B cell (primary cell): ENCODE measurements around the gene PPP4C. TPM values are rescaled to one million over a fixed set of nuclear protein-coding genes. Genes with fewer than 3 reads are reported as not detected.
A peak's percentile ranks its signal among the peaks of the same experiment; 100 is the strongest.

ENCODE experiments used
- ATAC-seq: fragments of 200-7000 bp; cut with Tn5 transposase; one replicate; pipeline ENCODE4 v1.10.0; 2021; ENCODE audit warnings: low read depth, mild to moderate bottlenecking, moderate number of reproducible peaks, moderate library complexity
- CTCF ChIA-PET: fragments of 350-600 bp; sonication (Branson Sonifier 250); formaldehyde crosslinking; loops from one replicate; lab custom pipeline; 2021; ENCODE audit warnings: antibody characterized with exemption, inconsistent platforms; lab: Charles Lee
- POLR2A ChIA-PET: fragments of 350-600 bp; sonication (Branson Sonifier 250); formaldehyde crosslinking; loops from one replicate; lab custom pipeline; 2021; ENCODE audit warnings: antibody characterized with exemption; lab: Charles Lee
- DNase-seq: peaks from one replicate; pipeline ENCODE4 v3.0.0; 2013
- H2AFZ ChIP-seq: 2 replicates; pipeline ENCODE4 v1.6.1; 2012; ENCODE audit warnings: mild to moderate bottlenecking, low read depth, low read length; ENCODE audit not compliant: insufficient read depth, poor library complexity, severe bottlenecking
- H3K27ac ChIP-seq, 2 donors: 1 replicate in 1 of 2; 2 replicates in 1 of 2; pipeline ENCODE4 v1.5.1; 2012 to 2013; ENCODE audit warnings: low read length in 2 of 2, mild to moderate bottlenecking in 2 of 2, moderate library complexity in 1 of 2
- H3K27me3 ChIP-seq, 4 experiments: fragments of 200-600 bp in 1 of 4; sonication (generic) in 1 of 4; replicated peaks in 1 of 4; 1 replicate in 2 of 4; 2 replicates in 2 of 4; pipeline versions ENCODE4 v1.6.1 to v1.7.0; 2013 to 2016; ENCODE audit warnings: low read length in 3 of 4, mild to moderate bottlenecking in 2 of 4, mixed read lengths in 1 of 4, moderate library complexity in 1 of 4; ENCODE audit not compliant: insufficient read depth in 4 of 4, control insufficient read depth in 3 of 4; ENCODE audit errors: control extremely low read depth in 1 of 4
- H3K36me3 ChIP-seq, 2 experiments: replicated peaks in 1 of 2; 1 replicate in 1 of 2; 2 replicates in 1 of 2; pipeline versions ENCODE4 v1.6.1 to v1.7.1; 2013; ENCODE audit warnings: low read length in 1 of 2; ENCODE audit not compliant: insufficient read depth in 2 of 2, control insufficient read depth in 1 of 2; ENCODE audit errors: control extremely low read depth in 1 of 2, extremely low read depth in 1 of 2
- H3K4me1 ChIP-seq, 2 donors: fragments of 200-600 bp in 1 of 2; sonication (generic) in 1 of 2; 1 replicate in 1 of 2; 2 replicates in 1 of 2; pipeline versions ENCODE4 v1.5.1 to v1.6.1; 2013 to 2017; ENCODE audit warnings: low read length in 2 of 2; ENCODE audit not compliant: control insufficient read depth in 2 of 2, insufficient read depth in 2 of 2
- H3K4me2 ChIP-seq: replicated peaks from 2 replicates; pipeline ENCODE3; 2012; ENCODE audit warnings: mild to moderate bottlenecking, low read depth, low read length; ENCODE audit not compliant: poor library complexity, severe bottlenecking
- H3K4me3 ChIP-seq, 5 experiments: fragments of 200-600 bp in 1 of 5; sonication (generic) in 1 of 5; 1 replicate in 3 of 5; 2 replicates in 2 of 5; pipeline versions ENCODE4 v1.5.1 to v1.7.0; 2011 to 2016; ENCODE audit warnings: low read length in 4 of 5, mild to moderate bottlenecking in 4 of 5, low read depth in 2 of 5, control low read depth in 1 of 5, moderate library complexity in 1 of 5; ENCODE audit not compliant: insufficient read depth in 1 of 5; ENCODE audit errors: control extremely low read depth in 1 of 5, extremely low read depth in 1 of 5
- H3K79me2 ChIP-seq: fragments of 200-600 bp; sonication (generic); one replicate; pipeline ENCODE4 v1.6.0; 2016; ENCODE audit warnings: low read length; ENCODE audit not compliant: control insufficient read depth, insufficient read depth
- H3K9ac ChIP-seq: fragments of 200-600 bp; sonication (generic); 2 replicates; pipeline ENCODE4 v1.6.1; 2017; ENCODE audit warnings: mild to moderate bottlenecking, low read length, moderate library complexity
- H3K9me3 ChIP-seq, 3 donors: one replicate each; pipeline versions ENCODE4 v1.6.1 to v1.7.1; 2013; ENCODE audit warnings: low read length in 2 of 3; ENCODE audit not compliant: control insufficient read depth in 2 of 3, insufficient read depth in 1 of 3; ENCODE audit errors: control extremely low read depth in 1 of 3
- H4K20me1 ChIP-seq: 2 replicates; pipeline ENCODE4 v1.6.0; 2012; ENCODE audit warnings: mild to moderate bottlenecking, low read length; ENCODE audit not compliant: insufficient read depth, control insufficient read depth, poor library complexity, severe bottlenecking
- H3K27ac Mint-ChIP-seq: one replicate; pipeline ENCODE4 v1.8.0; 2021; ENCODE audit warnings: mixed read lengths
- H3K27me3 Mint-ChIP-seq: one replicate; pipeline ENCODE4 v1.8.0; 2021; ENCODE audit warnings: mixed read lengths
- H3K4me1 Mint-ChIP-seq: one replicate; pipeline ENCODE4 v1.8.0; 2021; ENCODE audit warnings: mixed read lengths
- H3K4me3 Mint-ChIP-seq: one replicate; pipeline ENCODE4 v1.8.0; 2021; ENCODE audit warnings: mixed read lengths
- H3K9me3 Mint-ChIP-seq: one replicate; pipeline ENCODE4 v1.8.0; 2022; ENCODE audit warnings: mixed read lengths; ENCODE audit not compliant: insufficient read depth
- WGBS: methylation state at CpG from one replicate; pipeline ENCODE4 v1.1.5; 2013; ENCODE audit warnings: missing lambda C conversion rate; ENCODE audit not compliant: insufficient coverage; 5-methylcytosine and 5-hydroxymethylcytosine counted together
- intact Hi-C: fragments of 100-400 bp; cut with micrococcal nuclease; formaldehyde crosslinking; loops from one replicate; pipeline ENCODE4 v1.10.0; 2022
- polyA plus RNA-seq: library from polyadenylated mRNA; depleted of rRNA; stranded (reverse); fragments of >200 nt; gene quantifications from 2 replicates; pipeline ENCODE4 v1.2.3, GENCODE V29; 2012
- total RNA-seq, 2 donors: library from RNA; stranded (reverse); fragments of 120-200 nt in 1 of 2; gene quantifications; 1 replicate in 1 of 2; 2 replicates in 1 of 2; pipeline versions ENCODE4 v1.2.3 to v1.2.4, GENCODE V29; 2013 to 2022
- TF ChIP-seq, protein P1 (sequence below): fragments of 200-600 bp; IDR thresholded peaks from one replicate; pipeline ENCODE4 v1.8.0; 2022; ENCODE audit warnings: antibody characterized with exemption, mild to moderate bottlenecking

PPP4C gene
- total and polyA plus RNA-seq, 2 donors (not counting 1 experiment from before 2014, with no cell fraction given): 93.3 to 106 TPM

GRCh38 chr16:30065102-30065942, 10.5 kb upstream of the PPP4C start, which contains the start of gene ALDOA:
ALDOA (plus strand) TSS chr16:30065760; CDS start chr16:30066898, 1,138 bp downstream.
- peaks cover 57% of the 10 kb centered on the region for H3K79me2 ChIP-seq
- H3K4me1 Mint-ChIP-seq: peaks cover 31% of the 10 kb centered on the region
- DNase-seq: peak; percentile 97
- no peaks in the 10 kb centered on the region for H3K27me3 Mint-ChIP-seq
- intact Hi-C loops: loop anchor here (1.0 to 10.0 kb wide), 10 partner anchors 10 to 629 kb away; partner anchors contain the start of genes FBRS, HIRIP3, MAPK3 and MYL11
- peak within 1 kb of the TSS; percentile 95 for H3K4me2 ChIP-seq
- peak within 1 kb of the TSS; percentile 96 for H2AFZ ChIP-seq
- peaks cover 42% of the 10 kb centered on the region for H4K20me1 ChIP-seq
- H3K27ac ChIP-seq: peak within 1 kb of the TSS; percentile 82 to 88
- POLR2A ChIA-PET: interaction anchor here (0.5 to 3.0 kb wide), 18 partner anchors 10 to 1141 kb away, joined by 3 to 61 read pairs (median 4); partner anchors contain the start of genes CORO1A, DCTPP1, TBC1D10B and TBX6
- TF ChIP-seq, protein P1, sequence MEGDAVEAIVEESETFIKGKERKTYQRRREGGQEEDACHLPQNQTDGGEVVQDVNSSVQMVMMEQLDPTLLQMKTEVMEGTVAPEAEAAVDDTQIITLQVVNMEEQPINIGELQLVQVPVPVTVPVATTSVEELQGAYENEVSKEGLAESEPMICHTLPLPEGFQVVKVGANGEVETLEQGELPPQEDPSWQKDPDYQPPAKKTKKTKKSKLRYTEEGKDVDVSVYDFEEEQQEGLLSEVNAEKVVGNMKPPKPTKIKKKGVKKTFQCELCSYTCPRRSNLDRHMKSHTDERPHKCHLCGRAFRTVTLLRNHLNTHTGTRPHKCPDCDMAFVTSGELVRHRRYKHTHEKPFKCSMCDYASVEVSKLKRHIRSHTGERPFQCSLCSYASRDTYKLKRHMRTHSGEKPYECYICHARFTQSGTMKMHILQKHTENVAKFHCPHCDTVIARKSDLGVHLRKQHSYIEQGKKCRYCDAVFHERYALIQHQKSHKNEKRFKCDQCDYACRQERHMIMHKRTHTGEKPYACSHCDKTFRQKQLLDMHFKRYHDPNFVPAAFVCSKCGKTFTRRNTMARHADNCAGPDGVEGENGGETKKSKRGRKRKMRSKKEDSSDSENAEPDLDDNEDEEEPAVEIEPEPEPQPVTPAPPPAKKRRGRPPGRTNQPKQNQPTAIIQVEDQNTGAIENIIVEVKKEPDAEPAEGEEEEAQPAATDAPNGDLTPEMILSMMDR: no peak
- H3K4me1 ChIP-seq: peaks cover 16 to 42% of the 10 kb centered on the region in 2 donors
- no peaks in the 10 kb centered on the region for H3K9me3 Mint-ChIP-seq
- under 1% methylated on average over 96 of the region's 99 CpGs for WGBS
- CTCF ChIA-PET: interaction anchor here (0.5 to 2.0 kb wide), 15 partner anchors 11 to 564 kb away, joined by 3 to 28 read pairs (median 3); partner anchors contain the start of genes GDPD3, TBX6 and YPEL3
- H3K9ac ChIP-seq: peak within 1 kb of the TSS; percentile 73
- peak; percentile 83 for ATAC-seq
- H3K27me3 ChIP-seq: no peaks in the 10 kb centered on the region
- peaks cover 10 to 33% of the 10 kb centered on the region in 2 experiments for H3K36me3 ChIP-seq
- peak within 1 kb of the TSS; percentile 73 to 96 (median 87) for H3K4me3 ChIP-seq
- no peaks in the 10 kb centered on the region for H3K9me3 ChIP-seq
- H3K27ac Mint-ChIP-seq: peak within 1 kb of the TSS; percentile 99
- peak within 1 kb of the TSS; percentile 100 for H3K4me3 Mint-ChIP-seq
